Gastroesophageal sphincter (tissue), 3 donors: ENCODE data around the gene GSPT1.
"Not testable (repeated sequence)": the region's sequence is repeated elsewhere in the genome, so short reads cannot be mapped to it uniquely, and the experiment has no call there.

ENCODE experiments used
- CTCF ChIP-seq, 4 experiments: fragments of 200-600 bp in 2 of 4; fragments of 450-650 bp in 2 of 4; sonication (generic) in 1 of 4; IDR thresholded peaks; one replicate each; pipeline ENCODE4 v1.5.1; 2017 to 2019; ENCODE audit warnings: antibody characterized with exemption in 4 of 4, mild to moderate bottlenecking in 2 of 4, moderate library complexity in 2 of 4
- POLR2A ChIP-seq, 2 donors: fragments of 450-650 bp; IDR thresholded peaks; one replicate each; pipeline ENCODE4 v1.6.1; 2017; ENCODE audit warnings: antibody characterized with exemption in 2 of 2, mild to moderate bottlenecking in 2 of 2, moderate library complexity in 1 of 2

GRCh38 chr16:11953576-11953975 lies 37.8 kb upstream of the GSPT1 start:
- TF ChIP-seq CTCF, POLR2A (IDR thresholded peaks at IDR 0.05): not testable (repeated sequence)
